SKM-1 (cell line): ENCODE results near the gene TBL3.
A peak's percentile ranks its signal among the peaks of the same experiment; 100 is the strongest.
"Not testable (repeated sequence)": the region's sequence is repeated elsewhere in the genome, so short reads cannot be mapped to it uniquely, and the experiment has no call there.

Source experiments
- DNase-seq: peaks from one replicate; lab custom pipeline; 2025; ENCODE audit not compliant: unreplicated experiment; lab: John Stamatoyannopoulos, UW

TBL3 gene

GRCh38 chr16:1942810-1943726 lies 28.8 kb upstream of the TBL3 start, which contains the start of gene MSRB1:
TSS of gene MSRB1 (minus strand) at chr16:1943199. CDS start at chr16:1943156, 43 bp downstream.
- DNase-seq: peak; percentile 97

GRCh38 chr16:1944612-1945199 lies 27.1 kb upstream of the TBL3 start:
- DNase-seq: no peak

GRCh38 chr16:1945559-1946391 lies 26.1 kb upstream of the TBL3 start:
- DNase-seq: no peak

DNA sequence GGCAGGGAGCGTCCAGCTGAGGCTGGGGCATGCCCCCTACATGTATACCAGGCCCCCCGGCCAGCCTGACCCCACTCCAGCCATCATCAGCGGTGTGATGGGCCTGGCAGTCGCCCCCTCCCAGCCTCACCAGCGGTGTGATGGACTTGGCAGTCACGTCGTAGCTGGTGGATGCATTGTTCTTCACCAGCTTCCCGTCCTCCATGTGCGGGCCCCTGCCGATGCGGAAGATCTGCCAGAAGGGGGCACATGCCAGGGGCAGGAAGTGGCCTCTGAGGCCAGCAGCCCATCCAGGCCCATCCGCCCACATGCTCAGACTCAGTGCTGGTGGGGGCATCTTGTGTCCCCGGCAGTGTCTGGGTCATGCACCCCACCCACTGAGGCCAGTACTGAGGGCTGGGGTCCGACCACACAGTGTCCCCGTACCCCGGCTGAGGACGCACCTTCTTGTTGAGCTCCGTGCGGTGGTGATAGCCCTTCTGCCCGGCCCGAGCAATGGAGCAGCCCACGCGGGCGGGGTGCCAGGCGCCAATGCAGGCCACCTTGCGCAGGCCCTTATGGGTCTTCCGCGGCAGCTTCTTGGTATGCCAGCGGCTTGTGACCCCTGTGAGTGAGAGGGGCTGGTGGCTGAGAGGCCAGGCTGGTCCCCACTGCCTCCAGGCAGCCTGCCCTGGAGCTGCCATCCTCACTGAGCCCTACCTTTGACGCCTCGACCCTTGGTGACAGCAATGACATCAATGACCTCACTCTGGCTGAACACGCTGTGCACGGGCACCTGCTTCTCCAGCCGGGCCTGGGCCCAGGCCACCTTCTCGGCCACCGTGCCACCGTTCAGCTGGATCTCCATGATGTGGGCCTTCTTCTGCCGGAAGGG lies 25.1 kb upstream of the TBL3 start:
- no peak for DNase-seq

- no peak for DNase-seq
These were observed 24.5 kb upstream of the TBL3 start for GRCh38 chr16:1947369-1947670.

DNA sequence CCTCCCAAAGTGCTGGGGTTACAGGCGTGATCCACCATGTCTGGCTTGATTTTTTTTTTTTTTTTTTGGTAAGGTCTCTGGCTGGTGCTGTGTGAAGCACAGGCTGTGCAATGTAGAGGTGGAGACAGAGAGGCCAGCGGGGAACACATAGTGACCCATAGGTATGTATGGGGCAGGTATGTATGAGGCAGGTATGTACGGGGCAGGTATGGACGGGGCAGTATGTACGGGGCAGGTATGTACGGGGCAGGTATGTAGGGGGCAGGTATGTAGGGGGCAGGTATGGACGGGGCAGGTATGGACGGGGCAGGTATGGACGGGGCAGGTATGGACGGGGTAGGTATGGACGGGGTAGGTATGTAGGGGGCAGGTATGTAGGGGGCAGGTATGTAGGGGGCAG lies 22.3 kb upstream of the TBL3 start:
- DNase-seq: no peak

- no peak for DNase-seq
These were observed 21.8 kb upstream of the TBL3 start for GRCh38 chr16:1950047-1950446.

- no peak for DNase-seq
These were observed 21.3 kb upstream of the TBL3 start for GRCh38 chr16:1950559-1950958.

DNA sequence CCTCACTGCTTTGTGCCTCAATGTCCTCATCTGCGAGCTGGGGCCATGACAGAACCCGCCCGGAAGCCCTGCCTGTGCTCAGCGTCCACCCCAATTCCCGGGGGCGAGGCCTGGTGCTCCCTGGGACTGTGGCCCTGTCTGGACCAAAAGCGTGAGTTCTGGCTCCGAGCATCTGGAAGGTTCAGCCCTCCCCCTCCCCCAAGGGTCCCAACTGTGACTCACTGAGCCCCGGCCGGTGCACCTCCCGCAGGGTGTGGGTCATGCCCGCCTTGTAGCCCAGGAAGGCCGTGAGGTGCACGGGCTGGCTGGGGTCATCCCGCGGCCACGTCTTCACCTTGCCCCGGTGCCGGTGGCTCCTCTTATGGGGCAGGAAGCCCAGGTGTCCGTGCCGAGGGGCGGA lies 18.1 kb upstream of the TBL3 start:
- no peak for DNase-seq

DNA sequence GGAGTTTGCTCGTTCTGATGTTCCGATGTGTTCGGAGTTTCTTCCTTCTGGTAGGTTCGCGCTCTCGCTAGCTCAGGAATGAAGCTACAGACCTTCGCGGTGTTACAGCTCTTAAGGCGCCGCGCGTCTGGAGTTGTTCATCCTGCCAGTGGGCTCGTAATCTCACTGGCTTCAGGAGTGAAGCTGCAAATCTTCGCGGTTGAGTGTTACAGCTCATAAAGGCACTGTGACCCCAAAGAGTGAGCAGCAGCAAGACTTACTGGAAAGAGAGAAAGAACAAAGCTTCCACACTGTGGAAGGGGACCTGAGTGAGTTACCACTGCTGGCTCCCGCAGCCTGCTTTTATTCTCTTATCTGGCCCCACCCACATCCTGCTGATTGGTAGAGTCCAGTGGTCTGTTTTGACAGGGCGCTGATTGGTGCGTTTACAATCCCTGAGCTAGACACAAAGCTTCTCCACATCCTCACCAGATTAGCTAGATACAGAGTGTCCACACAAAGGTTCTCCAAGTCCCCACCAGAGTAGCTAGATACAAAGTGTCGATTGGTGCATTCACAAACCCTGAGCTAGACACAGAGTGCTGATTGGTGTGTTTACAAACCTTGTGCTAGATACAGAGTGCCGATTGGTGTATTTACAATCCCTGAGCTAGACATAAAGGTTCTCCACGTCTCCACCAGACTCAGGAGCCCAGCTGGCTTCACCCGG lies 14.3 kb upstream of the TBL3 start:
- not testable (repeated sequence) for DNase-seq

DNA sequence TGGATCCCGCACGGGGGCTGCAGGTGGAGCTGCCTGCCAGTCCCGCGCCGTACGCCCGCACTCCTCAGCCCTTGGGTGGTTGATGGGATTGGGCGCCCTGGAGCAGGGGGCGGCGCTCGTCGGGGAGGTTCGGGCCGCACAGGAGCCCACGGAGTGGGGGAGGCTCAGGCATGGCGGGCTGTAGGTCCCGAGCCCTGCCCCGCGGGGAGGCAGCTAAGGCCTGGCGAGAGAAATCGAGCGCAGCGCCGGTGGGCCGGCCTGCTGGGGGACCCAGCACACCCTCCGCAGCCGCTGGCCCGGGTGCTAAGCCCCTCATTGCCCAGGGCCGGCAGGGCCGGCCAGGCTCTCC lies 13.7 kb upstream of the TBL3 start:
- not testable (repeated sequence) for DNase-seq

DNA sequence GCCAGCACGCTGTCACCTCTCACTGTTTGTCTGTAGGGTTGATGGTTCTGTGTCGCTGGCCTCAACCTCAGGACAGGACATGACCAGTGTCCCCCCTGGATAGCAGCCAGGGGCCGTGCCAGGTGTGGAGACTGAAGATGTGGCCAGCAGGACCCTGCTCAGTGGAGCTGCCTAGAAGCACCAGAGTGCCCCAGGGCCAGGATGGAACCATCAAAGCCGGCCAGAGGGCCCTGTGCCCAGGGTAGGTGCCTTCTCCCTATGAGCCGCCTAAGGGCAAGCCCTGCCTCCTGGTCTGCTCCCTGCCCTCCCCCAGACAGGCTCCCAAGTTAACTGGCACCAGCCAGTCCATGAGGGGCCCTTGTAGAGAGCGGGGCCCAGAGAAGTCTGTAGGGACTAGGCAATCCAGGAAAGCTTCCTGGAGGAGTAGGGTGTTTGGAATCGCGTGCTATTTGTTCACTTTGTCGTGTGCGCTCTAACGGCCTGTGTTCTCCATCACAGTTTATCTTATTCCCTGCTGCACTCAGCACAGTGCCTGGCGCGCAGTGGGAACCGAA lies 13.1 kb upstream of the TBL3 start:
- no peak for DNase-seq

DNA sequence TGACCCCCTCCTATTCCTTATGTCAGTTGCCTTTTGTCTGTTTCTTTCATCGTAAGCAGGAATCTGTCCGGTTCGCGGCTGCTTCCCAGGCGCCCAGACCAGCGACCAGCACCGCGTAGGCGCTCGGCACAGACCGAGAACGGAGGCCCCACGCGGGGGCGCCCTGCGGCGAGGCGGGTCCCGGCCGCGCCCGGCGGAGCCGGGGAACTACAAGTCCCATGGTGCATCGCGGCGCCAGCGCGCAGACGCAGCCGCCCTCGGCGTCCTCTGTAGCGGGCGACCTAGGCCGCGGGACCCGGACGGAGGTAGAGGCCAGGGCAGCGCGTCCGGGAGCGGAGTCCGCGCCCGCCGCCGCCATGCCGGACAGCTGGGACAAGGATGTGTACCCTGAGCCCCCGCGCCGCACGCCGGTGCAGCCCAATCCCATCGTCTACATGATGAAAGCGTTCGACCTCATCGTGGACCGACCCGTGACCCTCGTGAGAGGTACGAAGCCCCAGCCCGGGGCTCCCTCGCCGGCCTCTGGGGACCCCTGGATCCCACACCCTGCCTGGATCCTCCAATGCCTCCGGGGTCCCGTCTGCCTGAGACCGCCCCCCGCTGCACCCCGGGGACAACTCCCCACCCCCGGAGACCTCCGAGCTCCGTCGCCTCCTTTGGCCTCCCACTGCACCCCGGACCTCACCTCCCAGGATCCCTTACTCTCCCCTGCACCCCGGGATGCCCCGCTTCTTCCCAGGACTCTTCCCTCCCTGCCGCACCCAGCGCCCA lies 12.4 kb upstream of the TBL3 start, which contains the start of gene NDUFB10:
Gene NDUFB10, plus strand, starts transcription at position 270 of the 771 bp plus-strand sequence. Its CDS starts 87 bp downstream, at position 357.
- peak; percentile 70 for DNase-seq

DNA sequence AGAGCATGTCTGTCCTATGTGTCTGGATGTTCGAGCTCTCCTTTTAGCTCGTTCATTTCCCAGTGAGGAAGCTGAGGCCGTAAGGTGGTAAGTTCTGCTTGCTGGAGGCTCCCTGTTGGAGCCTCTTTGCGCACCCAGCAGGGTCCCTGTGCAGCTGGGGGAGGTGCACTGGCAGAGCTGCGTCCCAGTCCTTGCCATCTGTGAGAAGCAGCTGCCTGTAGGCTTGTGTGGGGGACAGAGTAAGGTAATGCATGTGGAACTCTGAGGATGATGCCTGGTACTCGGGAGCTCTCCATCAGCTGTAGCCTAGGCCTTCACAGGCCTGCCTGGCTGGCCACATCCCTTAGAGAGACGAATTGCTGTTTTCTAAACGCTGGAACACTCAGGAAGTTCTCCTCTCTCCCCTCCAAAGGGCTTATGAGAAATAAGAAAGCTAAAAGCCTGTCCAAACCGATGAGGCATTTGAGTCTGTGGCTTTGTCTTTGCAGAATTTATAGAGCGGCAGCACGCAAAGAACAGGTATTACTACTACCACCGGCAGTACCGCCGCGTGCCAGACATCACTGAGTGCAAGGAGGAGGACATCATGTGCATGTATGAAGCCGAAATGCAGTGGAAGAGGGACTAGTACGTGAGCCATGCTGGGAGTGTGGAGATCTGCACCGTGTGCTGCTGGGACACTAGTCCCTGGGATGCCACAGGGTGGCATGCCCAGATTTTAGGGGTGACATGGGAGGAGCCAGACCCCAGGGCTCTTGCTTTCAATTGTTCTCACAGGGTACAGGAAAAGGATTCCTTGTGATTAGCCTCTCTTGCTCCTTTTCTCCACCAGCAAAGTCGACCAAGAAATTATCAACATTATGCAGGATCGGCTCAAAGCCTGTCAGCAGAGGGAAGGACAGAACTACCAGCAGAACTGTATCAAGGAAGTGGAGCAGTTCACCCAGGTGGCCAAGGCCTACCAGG lies 10.9 kb upstream of the TBL3 start:
- no peak for DNase-seq

DNA sequence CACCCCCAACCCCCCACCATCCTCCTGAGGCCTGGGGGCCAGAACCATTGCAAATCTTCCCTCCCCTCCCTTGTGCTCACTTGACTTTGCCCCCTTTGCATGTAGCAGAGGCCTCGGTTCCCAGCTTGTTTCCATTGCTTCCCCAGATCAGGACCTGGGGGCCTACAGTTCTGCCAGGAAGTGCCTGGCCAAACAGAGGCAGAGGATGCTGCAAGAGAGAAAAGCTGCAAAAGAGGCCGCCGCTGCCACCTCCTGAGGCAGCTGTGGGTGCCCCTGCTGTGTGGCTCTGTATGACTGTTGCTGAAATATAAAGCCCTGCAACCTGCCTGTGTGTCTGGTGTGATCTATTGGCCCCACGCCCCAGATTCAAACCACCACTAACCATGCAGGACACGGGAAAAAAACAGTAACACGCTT lies 10.2 kb upstream of the TBL3 start:
- DNase-seq: no peak

DNA sequence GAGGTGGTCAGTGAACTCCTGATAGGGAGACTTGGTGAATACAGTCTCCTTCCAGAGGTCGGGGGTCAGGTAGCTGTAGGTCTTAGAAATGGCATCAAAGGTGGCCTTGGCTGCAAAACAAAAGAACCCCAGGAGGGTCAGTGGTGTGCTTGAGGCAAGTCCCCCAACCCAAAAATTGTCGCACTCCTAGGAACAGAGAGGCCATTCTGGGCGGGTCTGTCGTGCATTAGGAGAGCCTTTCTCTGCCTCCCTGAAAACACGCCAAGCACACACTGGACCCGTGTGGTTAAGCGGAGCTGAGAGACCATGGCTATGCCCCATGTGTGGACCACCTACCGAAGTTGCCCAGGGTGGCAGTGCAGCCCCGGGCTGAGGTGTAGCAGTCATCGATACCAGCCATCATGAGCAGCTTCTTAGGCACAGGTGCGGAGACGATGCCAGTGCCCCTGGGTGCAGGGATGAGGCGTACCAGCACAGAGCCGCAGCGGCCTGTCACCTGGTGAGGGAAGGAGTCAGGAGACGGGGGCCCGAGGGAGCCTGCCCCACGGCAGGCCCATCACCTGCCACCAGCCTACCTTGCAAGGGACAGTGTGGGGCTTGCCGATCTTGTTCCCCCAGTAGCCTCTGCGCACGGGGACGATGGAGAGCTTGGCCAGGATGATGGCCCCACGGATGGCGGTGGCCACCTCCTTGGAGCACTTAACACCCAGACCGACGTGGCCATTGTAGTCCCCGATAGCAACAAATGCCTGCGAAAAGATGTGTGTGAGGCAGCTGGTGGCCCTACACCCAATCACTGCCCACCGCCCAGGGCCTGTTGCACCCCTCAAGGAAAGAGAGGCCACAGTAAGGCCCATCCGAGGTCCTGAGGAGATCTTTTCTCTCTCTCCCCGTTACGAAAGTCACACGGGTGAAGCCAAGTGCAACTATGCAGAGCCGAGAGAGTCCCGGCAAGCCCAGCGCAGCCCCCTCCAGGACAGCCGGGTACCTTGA lies 9.4 kb upstream of the TBL3 start:
- not testable (repeated sequence) for DNase-seq
